ENCODE results near the gene PLD1.
"Not testable (repeated sequence)": the region's sequence is repeated elsewhere in the genome, so short reads cannot be mapped to it uniquely, and the experiment has no call there.

PLD1 gene

DNA sequence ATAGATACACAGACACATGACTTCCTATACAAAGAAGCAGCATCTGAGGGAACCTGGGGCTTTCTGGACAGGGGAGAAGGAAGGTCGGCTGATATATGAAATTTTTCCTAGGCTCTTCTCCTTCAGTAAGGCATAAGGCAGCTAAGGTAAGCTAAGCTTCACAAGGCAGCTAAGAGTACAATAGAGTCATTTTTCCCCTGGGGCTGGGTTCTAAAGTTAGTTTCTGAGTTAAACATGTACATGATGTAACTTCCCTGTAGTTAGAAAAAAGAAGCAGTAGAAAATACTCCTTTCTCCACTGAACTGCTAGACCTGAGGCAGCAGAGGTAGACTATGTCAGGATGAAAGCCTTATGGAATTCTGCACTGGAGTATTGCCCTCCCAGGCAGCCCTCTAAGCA lies 109.6 kb downstream of the PLD1 start:
- no peak for DNase-seq (ENCODE audit: low read depth, low spot score)

DNA sequence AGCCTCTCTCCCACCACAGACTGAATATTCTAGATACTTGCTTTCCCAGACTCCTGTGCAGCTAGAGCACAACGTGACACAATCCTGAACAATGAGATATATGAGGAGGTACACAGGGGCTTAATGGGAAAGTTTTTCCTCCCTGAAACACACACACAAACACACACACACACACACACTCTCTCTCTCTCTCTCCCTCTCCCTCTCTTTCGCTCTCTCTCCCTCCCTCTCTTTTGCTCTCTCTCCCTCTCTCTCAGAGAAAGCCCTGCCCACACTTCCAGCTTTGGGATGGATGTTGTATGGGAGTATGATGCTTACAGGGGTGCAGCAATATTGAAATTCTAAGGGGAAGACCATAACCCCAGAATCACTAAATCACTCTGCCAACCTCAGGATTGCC lies 110.1 kb downstream of the PLD1 start:
- no peak for DNase-seq (ENCODE audit: low read depth, low spot score)

DNA sequence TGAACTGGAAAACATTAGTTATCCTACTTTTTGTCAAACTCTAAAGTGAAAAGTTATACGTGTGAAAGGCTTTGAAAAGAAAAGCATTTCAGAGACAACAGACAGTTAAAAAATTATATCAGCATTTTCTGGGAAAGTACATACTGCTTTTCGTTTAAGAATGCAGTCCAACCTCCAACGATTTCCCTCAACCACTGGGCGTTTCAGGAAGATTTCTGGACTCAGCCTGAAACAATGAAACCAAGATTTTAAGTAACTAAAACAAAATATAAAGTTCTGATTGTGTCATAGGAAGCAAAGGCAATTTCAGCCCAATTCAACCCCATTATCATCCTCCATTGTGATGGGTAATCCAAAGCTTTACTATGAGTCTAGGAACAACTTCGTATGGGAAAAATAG lies 110.7 kb downstream of the PLD1 start:
- no peak for DNase-seq (ENCODE audit: low read depth, low spot score)

DNA sequence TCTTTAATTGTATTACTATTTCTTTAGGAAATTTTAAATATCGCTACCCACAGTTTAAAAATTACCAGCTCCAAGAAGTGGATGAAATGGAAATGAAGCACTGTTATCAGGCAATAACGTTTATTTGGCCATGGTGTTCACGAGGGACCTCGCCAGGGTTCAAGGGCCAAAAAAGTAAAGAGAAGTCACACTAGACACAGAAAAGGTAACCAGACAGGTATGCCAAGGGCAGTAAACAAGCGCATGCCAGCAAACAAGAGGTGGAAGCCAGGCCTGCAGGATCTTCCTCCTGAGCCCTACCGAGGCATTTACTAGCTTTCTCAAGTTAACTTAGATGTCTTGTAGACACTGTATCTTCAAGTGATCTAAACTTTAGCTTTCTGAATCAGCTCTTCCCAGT lies 113.5 kb downstream of the PLD1 start:
- DNase-seq (ENCODE audit: low read depth, low spot score), result no peak

DNA sequence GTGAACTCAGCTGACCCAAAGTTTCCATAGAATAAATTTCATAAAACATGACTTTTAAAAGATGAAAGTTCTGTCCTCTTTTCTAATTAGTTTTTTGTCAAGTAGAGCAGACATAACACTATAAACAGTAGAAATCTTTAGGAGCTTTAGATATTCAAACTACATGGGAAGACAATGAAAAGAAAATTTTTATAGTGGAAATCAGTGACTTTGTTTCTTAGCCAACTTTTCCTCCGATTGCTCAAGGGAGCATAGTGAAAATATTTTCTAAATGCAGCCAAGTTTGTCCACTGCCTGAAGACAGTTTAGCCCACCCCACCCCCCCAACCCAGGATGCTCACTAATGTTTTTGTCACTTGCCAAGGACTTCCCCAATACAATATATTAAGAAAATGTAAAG lies 114.9 kb downstream of the PLD1 start:
- DNase-seq (ENCODE audit: low read depth, low spot score), result no peak

DNA sequence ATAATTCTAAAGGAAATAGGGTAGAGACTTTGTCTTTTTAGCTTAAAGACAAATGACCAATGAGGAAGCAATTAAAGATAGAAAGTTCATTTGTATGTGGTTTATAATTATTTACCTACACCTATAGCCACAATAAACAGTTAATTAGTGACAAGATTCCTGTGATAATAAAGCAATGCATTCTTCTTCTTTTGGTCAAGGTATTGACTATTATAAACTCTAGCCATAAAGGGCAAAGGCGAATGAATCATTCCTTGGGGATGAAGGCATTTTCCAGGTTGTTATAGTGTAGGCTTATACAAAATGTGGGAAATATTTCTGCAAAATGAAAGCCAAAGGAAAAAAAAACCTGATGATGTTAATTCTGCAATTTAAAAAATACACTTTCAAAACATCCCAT lies 115.4 kb downstream of the PLD1 start:
- DNase-seq (ENCODE audit: low read depth, low spot score), result no peak

DNA sequence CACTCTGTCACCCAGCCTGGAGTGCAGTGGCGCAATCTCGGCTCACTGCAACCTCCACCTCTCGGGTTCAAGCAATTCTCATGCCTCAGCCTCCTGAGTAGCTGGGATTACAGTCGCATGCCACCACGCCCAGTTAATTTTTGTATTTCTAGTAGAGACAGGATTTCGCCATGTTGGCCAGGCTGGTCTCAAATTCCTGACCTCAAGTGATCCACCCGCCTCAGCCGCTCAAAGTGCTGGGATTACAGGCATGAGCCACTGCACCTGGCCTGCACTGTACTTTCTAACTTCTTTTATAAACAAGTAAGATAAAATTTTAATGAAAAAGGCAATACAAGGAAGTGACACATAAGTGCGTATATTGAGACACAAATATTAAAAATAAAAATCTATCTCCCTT lies 117.7 kb downstream of the PLD1 start:
- DNase-seq (ENCODE audit: low read depth, low spot score), result not testable (repeated sequence)

DNA sequence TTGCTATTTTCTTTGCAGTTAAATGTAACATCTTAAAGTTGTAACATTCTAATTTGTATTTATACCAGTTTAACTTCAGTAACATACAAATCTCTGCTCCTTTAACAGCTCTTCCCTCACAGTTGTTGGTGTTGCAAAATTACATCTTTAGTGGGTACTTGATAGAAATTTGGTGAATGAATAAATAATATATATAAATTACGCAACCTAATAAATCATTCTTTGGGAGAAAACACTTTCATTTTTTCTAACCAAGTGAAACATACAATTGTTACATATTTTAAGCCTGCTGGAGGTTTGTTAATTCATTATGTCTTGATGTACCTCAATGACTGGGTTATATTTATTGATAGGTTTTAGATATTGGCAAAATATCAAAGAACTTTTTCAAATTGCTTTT lies 118.8 kb downstream of the PLD1 start:
- no peak for DNase-seq (ENCODE audit: low read depth, low spot score)

DNA sequence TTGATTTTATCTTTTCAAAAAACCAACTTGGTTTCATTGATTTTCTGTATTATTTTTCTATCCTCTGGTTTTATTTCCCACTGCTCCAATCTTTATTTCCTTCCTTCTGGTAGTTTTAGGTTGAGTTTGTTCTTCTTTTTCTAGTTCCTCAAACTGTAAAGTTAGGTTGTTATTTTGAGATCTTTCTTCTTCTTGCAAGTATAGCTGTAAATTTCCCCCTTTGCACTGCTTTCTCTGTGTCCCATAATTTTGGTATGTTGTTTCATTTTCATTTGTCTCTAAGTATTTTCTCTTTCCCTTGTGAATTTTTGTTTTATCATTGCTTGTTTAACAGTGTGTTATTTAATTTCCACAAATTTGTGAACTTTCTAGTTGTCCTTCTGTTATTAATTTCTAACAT lies 120.0 kb downstream of the PLD1 start:
- DNase-seq (ENCODE audit: low read depth, low spot score), result no peak

DNA sequence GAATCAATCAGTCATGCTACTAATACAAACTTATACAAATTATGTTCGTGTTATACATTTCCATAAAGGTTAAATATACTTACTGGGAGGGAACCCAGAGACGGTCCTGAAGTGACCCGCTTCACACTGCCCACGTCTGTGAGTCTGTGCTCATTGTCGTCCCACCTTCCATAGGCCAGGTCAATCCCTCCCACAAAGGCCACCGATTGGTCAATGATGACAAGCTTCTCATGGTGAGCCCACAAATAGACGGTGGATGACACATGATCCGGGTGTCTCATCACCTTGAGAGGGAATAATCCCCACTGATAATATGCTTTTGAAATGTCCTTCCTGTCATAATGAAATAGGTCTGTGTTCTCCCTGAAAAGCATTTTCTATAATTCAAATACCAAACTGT lies 121.7 kb downstream of the PLD1 start:
- no peak for DNase-seq (ENCODE audit: low read depth, low spot score)

DNA sequence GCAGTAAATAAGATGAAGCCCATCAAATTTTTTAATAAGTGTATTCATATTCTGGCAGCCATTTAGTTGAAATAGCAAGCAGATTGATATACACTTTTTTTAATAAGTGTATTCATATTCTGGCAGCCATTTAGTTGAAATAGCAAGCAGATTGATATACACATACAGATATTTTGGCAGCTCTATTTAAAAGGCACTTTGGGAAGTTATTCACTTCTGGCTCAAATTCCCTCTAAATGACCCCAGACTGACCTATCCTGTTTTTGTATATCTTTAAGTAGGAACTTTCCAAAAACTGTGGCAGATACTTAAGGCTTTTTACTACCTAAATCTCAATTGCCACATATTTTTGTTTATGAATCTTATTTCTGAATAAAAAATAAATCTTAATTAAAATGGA lies 122.3 kb downstream of the PLD1 start:
- no peak for DNase-seq (ENCODE audit: low read depth, low spot score)

DNA sequence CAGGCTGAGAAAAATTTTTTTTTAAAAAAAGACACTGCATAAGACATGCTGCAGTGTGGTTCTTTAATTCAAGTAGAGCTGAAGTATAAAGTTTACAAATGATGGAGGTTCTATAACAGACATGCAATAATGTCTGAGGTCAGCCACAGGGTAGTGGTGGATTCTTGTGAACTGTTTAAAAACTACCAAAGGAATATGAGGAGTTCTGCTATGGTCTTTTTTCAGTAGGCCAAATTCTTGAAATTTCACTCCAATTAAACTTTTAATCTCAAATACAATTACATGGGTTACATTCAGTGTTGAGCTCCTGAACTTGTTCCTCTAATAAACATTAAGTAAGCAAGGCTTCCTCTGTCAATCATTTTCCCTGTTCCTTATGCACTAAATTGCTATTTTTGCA lies 122.7 kb downstream of the PLD1 start:
- no peak for DNase-seq (ENCODE audit: low read depth, low spot score)

DNA sequence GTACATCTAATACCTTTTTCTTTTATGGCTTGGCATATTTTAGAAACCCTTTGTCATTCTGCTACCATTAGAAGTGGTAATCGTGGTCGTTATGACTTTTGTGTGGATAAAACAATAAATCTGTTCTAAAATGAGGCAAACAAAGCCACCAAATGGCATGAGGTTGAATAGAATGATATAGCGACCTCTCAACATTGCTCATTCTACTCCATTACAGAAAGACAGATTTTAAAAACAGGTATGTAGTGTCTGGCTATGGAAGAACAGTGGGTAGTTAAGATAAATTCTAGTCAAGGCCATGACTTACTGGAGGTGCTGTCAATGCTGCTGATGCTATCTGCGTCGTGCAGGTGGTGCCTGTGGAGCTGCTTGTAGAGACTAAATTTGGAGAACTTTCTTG lies 123.2 kb downstream of the PLD1 start:
- no peak for DNase-seq (ENCODE audit: low read depth, low spot score)

DNA sequence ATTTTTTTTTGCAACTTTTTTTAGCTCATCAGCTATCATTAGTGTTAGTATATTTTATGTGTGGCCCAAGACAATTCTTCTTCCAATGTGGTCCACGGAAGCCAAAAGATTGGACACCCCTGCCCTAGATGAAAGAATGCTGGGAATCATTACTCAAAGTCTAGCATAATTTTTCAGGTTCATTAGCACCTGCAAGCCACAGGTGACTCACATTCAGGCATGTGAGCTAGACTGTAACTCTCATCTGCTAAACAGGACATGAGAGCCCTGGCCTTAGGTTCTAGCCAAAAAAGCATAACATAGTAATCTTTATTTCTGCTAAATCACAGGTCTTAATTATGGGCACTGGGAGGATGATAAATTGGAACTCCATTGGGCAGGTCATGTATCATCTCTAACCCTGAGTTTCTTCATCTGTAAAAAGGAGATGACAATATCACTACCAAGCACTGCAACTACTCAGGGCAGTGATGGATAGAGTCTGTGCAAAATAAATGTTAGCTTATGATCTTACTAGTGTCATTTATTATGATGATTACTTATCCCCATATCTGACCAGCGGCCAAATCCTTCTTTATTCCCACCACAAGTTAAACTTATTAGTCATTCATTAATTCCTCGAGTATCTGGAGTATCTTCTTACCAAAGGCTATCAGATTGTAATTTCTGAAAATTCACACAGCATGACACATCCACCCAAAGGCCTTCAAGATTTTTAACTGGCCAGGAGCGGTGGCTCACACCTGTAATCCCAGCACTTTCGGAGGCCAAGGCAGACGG lies 125.0 kb downstream of the PLD1 start:
- DNase-seq (ENCODE audit: low read depth, low spot score), result no peak

DNA sequence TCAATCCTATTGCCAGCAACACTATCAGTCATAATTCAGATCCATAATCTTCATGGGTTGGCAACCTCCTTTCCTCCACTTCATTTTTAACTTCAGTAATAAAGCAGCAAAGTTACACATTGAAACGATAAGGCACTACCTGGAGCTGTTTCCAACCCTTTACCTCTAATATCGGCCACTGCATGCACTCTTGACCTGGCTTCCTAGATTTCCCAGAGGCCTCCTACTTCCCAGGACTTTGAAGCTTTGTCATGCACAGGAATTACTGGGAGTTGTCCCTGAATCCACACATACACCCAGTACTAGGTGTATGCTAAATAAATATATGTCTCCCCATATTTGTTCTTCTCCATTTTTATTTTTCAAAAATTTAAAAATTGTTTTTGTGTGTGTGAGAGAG lies 126.1 kb downstream of the PLD1 start:
- no peak for DNase-seq (ENCODE audit: low read depth, low spot score)

DNA sequence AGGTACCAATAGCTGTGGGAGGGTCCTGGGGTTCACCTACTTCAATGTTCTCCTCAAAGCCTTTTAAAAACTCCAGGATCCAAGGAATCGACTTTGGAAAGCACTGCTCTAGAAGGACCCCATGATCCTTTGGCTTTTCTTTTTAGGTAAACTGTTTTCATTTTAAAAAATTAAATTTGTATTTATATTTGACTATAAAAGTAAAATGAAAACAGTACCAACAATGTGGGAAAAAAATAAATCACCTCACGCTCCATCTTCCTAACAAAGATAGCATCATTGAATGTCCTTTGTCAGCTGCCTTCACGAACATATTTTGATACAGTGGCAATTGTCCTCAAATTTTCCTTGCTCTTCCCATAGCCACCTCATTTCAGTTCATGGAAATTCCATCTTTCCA lies 127.5 kb downstream of the PLD1 start:
- no peak for DNase-seq (ENCODE audit: low read depth, low spot score)

DNA sequence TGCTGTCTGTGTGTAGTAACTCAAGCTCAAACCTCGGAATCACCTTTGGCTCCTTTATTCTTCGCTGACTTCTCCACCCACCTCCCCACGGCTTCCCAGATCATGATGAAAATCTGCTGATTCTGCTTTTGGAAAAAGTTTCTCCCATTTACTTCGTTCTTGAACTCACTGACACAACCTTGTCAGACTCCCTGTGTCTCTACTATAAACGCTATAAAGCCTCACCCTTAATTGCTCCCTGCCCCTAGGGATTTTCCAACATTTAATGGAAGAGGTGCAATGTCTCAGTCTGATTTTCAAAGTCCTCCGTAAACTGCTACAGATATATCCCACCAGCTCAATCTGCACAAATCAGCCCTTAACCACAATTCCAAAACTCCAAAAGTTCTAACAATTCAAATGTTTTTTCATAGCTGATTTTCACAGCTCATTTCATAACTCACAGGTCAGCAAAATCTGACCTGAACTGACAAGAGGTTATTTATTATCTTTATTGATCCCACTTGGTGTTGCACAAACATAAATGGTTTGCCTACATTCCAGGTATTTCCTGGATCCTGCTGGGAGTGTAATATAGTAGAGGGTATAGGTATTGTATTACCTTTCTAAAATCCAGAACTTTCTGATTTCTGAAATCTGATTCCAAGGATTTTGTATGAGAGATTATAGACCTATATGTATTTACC lies 129.4 kb downstream of the PLD1 start:
- DNase-seq (ENCODE audit: low read depth, low spot score), result no peak

DNA sequence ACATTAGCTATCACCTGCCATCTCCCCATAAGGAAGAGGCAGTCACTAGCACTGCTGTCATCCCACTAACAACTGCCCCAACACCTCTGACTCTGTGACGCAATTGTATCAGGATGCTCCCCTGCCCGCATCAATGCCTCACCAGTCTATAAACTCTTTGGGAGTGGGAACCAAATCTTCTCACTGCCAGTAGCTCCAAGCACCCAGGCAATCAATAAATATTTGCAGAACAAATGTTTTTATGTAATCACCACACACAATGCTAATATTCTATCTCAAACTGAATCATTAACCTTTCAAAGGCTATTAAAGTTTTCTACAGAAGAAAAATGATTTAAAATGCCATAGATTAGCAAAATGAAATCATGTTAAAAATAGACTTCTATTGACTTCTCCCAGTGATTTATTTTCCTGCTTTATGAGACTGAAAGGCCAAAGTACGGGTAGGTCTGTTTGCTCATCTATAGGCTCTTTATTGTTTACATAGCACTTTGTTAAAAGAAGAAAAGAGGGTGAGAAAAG lies 131.3 kb downstream of the PLD1 start:
- no peak for DNase-seq (ENCODE audit: low read depth, low spot score)

DNA sequence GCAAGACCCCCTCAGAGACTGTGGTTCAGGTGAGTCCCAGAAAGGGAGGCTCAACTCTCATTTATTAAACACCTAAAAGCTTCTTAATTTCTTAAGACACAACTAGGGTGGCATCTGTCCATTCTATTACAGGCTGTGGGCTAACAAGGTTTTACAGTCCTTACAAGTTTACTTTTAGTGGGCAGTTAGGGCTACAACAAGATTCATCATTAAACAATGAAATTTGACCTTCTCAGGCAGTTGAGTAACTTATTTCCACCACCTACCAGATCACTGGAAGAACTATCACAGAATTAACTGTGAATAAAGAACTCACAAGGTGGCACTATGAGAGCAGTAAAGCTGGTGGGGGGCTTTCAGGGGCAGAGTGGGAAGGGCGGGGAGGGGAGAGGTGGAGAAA lies 132.6 kb downstream of the PLD1 start:
- DNase-seq (ENCODE audit: low read depth, low spot score), result no peak

DNA sequence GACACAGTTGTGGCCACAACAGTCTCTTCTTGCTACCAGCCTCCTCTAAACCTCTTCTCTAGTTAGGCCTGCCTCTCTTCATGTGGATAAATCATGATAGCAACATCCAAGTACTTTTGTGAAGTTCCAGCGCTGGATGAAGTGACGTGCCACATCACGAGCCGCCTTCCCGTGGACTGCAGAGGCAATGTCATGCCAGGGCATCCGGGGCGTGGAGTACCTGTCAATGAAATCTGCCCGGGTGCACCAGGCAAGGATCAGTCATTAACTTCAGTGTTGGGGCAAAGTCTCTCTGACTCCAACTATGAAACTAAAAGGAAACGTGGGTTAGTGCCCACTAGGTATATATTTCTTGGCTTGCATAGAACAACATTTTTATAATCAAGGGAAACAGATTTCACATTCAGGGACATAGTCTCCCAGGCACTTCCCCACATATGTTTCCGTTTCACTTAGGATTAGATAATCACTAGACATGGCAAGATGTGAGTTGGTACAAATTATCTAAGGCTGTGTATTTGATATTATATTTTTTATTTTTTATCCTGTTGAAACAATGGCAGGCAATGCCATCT lies 133.6 kb downstream of the PLD1 start:
- DNase-seq (ENCODE audit: low read depth, low spot score), result no peak

DNA sequence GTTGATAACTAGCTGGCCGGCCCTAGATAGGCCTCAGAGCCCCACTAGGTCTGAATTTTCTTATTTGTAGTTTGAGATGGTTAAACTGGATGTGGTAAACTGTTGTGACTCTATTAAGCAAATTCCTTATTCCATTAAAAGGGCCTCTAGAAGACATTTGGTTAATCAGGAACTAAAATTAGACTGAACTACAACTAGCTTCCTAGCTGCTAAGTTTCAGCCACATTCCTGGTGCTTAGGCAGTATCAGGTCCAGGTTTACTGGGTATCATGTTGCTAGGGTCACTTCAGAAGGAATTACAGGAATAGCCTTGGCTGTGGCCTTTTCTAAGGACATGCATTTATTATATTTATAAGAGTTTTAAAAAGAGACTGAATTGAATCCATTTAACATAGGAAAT lies 136.3 kb downstream of the PLD1 start:
- no peak for DNase-seq (ENCODE audit: low read depth, low spot score)

DNA sequence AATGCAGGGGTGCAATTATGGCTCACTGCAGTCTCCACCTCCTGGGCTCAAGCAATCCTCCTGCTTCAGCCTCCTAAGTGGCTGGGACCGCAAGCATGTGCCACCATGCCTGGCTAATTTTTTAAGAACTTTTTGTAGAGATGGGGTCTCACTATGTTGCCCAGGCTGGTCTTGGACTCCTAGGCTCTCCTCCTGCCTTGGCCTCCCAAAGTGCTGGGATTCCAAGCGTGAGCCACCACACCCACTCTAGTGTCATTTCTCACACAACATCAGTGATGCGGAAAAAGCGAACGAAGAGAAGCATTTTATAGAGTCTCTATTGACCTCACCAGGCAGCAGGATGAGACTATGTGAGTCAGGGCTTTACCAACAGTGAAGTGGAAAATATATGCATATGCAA lies 137.7 kb downstream of the PLD1 start:
- no peak for DNase-seq (ENCODE audit: low read depth, low spot score)

DNA sequence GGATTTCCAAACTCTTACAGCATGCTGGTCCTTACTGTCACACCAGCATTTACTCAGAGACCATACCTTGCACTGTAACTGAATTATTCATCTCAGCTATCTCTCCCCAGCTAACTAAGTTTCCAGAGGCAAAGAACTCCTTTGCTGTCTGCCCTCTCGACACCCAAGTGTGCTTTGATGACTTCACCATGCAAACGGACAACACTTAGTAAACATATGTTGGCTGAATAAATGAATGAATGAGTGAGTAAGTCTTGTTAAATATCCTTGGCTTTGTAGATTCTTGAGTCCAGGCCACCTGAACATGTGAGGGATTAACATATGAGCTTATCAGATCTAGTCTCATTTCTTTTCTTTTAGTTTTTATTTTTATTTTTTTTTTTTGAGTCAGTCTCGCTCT lies 138.2 kb downstream of the PLD1 start:
- no peak for DNase-seq (ENCODE audit: low read depth, low spot score)
